ENCODE results near the gene NLRP12.

DNA sequence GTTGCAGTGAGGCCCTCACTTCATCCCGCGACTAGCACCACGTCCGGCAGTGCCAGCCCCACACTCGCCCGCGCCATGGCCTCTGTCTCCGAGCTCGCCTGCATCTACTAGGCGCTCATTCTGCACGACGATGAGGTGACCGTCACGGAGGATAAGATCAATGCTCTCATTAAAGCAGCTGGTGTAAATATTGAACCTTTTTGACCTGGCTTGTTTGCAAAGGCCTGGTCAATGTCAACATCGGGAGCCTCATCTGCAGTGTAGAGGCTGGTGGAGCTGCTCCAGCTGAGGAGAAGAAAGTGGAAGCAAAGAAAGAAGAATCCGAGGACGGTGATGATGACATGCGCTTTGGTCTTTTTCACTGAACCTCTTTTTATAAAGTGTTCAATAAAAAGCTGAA lies 48.6 kb downstream of the NLRP12 start:
- TF ChIP-seq, protein P1, sequence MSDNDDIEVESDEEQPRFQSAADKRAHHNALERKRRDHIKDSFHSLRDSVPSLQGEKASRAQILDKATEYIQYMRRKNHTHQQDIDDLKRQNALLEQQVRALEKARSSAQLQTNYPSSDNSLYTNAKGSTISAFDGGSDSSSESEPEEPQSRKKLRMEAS (IDR thresholded peaks at IDR 0.05; ENCODE audit: insufficient read depth, insufficient read length): no peak
- TF ChIP-seq CTCF (IDR thresholded peaks at IDR 0.05; ENCODE audit: extremely low read depth in 1 of 2, insufficient read depth in 1 of 2, low read depth in 1 of 2, low read length in 2 of 2): no peak
- TF ChIP-seq POLR2AphosphoS5 (IDR thresholded peaks at IDR 0.05; ENCODE audit: insufficient read depth, low read depth, low read length): no peak
- TF ChIP-seq POLR2A (IDR thresholded peaks at IDR 0.05; ENCODE audit: low read depth, low read length): no peak
- TF ChIP-seq GATA2 (IDR thresholded peaks at IDR 0.05; ENCODE audit: insufficient read depth, insufficient read length, low read depth, low read length): no peak
- no peak for TF ChIP-seq EZH2 (IDR thresholded peaks at IDR 0.05; ENCODE audit: borderline replicate concordance, low read depth, low read length, severe bottlenecking)
- no peak for TF ChIP-seq JUN (IDR thresholded peaks at IDR 0.05; ENCODE audit: borderline replicate concordance, insufficient read depth, insufficient read length, low read depth)
- no peak for TF ChIP-seq MYC (IDR thresholded peaks at IDR 0.05; ENCODE audit: low read depth, low read length)
- no peak for TF ChIP-seq FOS (IDR thresholded peaks at IDR 0.05; ENCODE audit: borderline replicate concordance, insufficient read depth, low read length)
